HG03103 (cell line): ENCODE results near the gene DLD.
A peak's percentile ranks its signal among the peaks of the same experiment; 100 is the strongest.
"Not testable (repeated sequence)": the region's sequence is repeated elsewhere in the genome, so short reads cannot be mapped to it uniquely, and the experiment has no call there.

Experiments
- ATAC-seq: cut with Tn5 transposase; IDR thresholded peaks from one replicate; pipeline ENCODE4 v1.9.1; 2021; ENCODE audit warnings: low read depth; ENCODE audit not compliant: unreplicated experiment

The DLD gene

GRCh38 chr7:107890962-107891635 lies at the start of gene DLD:
DLD (plus strand) TSS chr7:107891183; CDS start chr7:107891251, 68 bp downstream.
- ATAC-seq: peak; percentile 98

DNA sequence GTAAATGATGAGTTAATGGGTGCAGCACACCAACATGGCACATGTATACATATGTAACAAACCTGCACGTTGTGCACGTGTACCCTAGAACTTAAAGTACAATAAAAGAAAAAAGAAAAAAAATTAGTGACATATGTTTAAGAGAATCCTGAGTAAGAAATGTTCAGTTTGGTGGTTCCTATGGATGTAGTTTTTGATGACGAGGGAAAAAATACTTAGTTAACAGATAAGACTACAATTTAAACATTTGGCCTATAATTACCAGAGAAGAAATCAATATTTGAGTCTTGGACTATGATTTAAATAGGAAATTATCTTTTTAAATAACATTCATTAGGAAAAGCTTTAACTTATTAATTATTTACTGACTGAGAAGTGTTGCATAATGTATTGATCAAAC lies 48.8 kb upstream of the DLD start:
- ATAC-seq: no peak

GRCh38 chr7:107843184-107843583 lies 47.8 kb upstream of the DLD start:
- no peak for ATAC-seq

DNA sequence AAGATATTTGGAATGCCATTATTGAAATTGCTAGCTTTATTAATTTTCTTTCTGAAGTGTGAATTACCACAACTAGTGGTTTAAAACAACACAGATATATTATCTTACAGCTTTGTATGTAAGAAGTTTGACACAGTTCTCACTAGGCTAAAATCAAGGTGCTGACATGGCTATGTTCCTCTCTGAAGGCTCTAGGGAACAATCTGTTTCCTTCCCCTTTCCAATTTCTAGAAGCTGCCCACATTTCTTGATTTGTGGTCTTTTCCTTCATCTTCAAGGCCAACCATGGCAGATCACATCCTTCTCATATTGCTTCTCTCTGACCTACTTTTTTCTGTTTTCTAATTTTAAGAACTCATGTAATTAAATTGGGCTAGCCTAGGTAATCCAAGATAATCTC lies 44.7 kb upstream of the DLD start:
- ATAC-seq: no peak

DNA sequence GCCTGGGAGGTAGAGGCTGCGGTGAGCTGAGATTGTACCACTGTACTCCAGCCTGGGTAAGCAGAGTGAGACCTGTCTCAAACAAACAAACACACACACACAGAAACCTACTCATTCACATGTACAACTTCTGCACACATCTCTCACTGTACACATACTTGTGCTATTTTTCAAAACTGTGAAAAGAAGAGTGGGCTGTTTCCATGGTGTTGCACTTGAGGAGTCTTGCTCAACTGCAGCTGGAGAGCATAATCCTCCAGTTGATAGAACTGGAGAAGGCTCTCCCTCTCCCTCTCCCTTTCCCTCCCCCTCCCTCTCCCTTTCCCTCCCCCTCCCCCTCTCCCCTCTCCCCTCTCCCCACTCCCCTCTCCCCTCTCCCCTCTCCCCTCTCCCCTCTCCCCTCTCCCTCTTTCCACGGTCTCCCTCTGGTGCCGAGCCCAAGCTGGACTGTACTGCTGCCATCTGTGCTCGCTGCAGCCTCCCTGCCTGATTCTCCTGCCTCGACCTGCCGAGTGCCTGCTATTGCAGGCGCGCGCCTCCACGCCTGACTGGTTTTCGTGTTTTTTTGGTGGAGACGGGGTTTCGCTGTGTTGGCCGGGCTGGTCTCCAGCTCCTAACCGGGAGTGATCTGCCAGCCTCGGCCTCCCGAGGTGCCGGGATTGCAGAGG lies 43.7 kb upstream of the DLD start:
- no peak for ATAC-seq

DNA sequence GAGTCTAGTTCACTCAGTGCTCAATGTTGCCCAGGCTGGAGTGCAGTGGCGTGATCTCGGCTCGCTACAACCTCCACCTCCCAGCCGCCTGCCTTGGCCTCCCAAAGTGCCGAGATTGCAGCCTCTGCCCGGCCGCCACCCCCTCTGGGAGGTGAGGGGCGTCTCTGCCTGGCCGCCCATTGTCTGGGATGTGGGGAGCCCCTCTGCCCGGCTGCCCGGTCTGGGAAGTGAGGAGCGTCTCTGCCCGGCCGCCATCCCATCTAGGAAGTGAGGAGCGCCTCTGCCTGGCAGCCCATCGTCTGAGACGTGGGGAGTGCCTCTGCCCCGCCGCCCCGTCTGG lies 43.2 kb upstream of the DLD start:
- not testable (repeated sequence) for ATAC-seq

GRCh38 chr7:107848211-107848610 lies 42.8 kb upstream of the DLD start:
- not testable (repeated sequence) for ATAC-seq

DNA sequence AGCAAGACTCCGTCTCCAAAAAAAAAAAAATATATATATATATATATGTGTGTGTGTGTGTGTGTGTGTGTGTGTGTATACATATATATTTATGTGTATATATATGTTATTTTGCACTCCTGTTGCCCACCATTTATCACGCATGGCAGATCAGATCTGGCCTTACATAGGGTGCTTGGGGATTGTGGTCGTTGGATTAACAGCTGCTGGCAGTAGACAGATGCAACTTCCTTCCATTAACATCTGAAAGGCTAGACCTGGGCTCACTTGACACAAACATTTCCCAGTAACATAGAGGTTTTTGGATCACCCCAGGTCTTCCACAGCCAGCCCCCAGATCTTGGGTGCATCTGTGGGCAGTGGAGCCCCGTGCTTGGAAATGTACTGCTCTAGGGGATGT lies 40.8 kb upstream of the DLD start:
- ATAC-seq: no peak

- no peak for ATAC-seq
These were observed 40.3 kb upstream of the DLD start for GRCh38 chr7:107850643-107851042.

GRCh38 chr7:107854454-107854853 lies 36.5 kb upstream of the DLD start:
- no peak for ATAC-seq

GRCh38 chr7:107854989-107855388 lies 36.0 kb upstream of the DLD start:
- ATAC-seq: no peak

DNA sequence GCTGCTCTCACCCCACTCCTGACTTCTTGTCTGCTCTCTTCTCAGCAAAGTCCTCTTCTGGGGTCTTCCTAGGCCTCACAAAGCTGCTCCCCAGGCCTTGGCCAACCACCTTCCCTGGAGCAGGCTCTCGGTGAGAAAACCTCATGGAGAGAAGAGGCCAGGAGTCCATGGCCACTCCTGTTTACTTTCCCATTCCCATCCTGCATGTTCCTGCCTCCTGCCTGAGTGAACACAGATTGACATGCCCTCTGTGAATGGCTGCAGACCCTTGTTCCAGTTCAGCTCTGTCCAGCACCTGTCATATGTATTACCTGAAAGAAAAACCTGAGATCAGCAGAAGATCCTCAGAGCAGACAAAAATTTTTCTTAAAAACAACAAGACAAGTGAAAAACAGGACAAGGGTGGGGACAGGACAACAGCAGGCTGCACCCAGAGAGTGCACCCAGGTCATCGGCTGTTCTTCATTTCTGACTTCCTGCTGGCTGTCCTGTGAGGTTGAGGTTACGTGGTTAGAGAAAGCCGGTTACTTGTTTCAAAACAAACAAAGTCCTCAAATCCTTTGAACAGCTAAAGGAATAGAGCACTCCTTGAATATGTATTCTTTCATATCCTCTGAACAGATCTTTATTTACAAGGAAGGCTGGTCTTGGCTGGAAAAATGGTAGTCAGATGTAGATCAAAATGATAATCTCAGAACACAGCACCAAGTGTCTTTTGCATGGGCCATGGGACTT lies 34.0 kb upstream of the DLD start:
- no peak for ATAC-seq

DNA sequence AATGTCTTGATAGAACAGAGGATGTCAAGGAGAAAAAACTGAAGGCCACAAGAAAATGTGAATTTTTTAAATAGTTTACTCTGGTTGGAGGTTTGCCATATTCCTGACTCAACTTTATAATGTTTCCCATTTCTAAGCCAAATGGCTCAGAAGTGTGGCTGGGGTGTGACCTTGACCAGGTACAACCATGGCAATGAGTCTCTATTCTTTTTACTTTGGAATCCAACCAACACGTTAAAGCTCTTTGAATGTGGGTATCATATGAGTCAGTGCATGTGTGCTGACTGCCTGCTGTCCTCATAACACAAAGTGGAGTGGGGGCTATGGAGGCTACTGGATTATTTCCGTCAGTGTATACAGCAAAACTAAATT lies 33.5 kb upstream of the DLD start:
- ATAC-seq: no peak

DNA sequence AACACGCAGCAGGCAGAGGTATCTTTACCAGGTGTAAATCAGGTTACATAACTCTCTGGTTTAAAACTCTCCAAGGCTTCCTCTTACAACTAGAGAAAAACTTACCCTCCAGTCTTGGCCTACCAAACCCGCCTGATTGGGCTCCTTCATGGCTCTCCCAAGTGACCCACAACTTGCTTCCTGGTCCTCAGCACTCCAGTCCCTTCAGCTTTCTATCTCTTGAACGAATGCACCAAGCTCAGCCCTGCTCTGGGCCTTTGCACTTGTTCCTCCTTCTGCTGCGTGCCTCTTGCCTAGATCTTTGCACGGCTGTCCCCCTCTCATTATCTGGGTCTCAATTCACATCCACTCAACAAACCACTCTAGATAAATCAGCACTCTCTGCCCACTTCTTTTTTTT lies 32.7 kb upstream of the DLD start:
- ATAC-seq: no peak

DNA sequence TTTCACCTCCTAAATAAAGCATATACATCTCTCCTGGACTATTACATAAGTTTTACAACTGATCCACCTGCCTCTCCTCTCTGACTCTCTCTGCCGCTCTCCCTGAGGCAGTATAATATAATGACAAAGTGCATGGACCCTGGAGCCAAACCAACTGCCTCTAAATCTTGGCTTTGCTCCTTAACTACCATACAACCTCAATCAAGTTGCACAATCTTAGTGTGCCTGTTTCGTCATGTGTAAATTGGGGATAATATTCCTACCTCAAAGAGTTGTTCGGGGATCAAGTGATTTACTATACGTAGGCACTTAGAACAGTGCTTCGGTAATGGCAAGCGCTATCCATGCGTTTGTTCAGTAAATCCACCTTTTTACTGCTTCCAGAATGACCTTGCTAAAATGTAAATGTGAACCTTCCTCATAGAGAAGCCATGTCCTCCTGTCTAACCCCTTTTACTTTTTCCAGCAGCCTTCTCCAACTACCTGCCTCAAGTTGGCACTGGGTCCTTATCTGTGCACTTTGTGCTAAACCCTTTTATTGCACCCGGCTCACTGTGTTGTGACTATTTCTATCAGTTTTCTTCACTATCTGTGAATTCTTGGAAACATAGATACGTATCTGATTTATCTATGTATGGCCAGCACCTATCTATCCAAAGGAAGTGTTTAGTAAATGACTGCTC lies 30.6 kb upstream of the DLD start:
- ATAC-seq: no peak

GRCh38 chr7:107860981-107861652 lies 29.9 kb upstream of the DLD start:
- no peak for ATAC-seq

DNA sequence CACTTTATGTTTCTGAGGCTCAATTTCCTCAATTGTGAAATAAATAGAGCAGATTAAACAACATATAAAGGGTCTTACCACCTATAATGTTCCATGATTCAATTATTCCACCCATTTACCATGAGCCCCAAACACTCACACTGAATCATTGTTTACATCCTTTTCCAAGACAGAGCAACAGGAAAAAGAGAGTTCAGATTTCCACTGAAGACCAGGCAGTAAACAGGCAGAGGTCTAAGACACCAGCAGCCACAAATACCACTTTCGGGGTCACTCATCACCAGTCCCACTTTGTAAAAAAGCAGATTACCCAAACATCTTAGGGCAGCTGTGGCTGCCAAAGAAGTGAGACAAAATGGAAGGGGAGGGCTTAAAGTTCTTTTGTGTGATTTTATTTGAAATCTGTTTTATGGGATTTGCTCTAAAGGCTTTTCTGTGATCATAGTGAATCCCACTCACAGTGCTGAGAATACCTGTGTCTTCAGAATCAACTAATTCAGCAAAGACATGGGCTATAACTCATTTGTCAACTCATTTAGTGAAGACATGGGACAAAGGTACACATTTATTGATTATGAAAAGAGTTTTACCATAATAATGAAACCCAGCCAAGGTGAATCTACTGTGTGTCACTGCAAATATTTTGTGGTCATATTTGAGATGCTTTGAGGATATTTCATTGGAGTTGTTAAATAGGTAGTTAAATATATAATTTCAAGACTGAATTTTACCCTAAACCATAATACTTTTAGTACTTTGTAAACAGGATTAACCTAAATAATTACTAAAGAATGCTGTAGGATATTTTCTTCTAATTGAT lies 24.8 kb upstream of the DLD start:
- ATAC-seq: no peak

GRCh38 chr7:107867858-107868466 lies 23.0 kb upstream of the DLD start:
- no peak for ATAC-seq

GRCh38 chr7:107870427-107871000 lies 20.5 kb upstream of the DLD start:
- no peak for ATAC-seq
